ENCODE data around the gene FAM174A.
"Not testable (repeated sequence)": the region's sequence is repeated elsewhere in the genome, so short reads cannot be mapped to it uniquely, and the experiment has no call there.

The FAM174A gene

GRCh38 chr5:100576217-100576751 lies 41.1 kb downstream of the FAM174A start:
- no peak for DNase-seq

DNA sequence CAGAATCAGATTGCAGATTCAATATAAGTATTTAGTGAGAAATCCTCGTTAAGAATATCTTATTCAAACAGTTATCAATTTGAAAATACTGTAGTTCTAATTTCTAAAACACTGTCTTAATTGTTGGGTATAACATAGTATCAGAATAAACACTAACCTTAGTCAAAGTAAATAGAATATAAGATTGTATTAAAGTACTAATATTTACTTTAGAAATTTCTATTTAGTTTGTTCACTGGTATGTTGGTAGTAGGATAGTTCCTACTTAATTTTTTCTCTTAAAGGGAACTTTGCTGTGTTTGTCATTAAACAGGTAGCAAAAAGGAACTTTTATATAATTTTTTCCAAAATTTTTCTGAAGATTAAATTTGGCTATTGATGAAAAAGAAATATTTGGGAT lies 42.3 kb downstream of the FAM174A start:
- no peak for DNase-seq

- no peak for DNase-seq
These were observed 48.9 kb downstream of the FAM174A start for GRCh38 chr5:100584069-100584468.

DNA sequence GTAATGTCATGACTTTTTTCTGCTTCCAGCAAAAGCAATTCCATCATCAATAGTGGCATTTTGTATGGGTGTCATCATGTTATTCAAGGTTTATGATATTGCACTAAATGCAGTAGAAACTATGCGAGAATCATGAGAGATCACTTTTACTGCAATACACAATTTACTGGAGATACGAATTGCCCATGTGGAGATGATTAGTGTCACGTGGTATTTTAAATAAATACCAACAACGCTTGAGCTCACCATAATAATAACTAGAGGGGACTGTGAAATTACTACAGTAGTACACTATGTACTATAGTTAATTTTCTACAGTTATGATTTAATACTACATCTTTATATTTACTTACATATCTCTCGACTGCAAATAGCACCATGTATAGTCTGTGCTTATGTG lies 49.7 kb downstream of the FAM174A start:
- DNase-seq = no peak

DNA sequence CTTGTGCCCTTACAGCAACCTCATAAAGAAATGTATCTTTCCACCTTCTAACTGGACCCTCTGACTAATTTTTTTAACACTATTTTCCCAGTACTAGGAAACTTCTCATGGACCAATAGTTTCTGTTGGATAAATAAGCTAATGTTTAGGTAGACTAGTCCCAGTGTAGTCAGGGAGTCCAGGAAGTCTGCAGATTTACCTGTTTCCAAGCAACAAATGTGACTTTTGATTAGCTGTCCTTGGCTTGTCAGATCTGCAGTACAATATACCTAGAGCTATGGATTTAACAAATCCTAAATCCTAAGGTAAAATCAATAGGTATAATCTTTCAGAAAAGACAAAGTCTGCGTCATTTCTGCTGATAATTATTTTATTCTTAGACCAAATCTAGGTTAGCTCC lies 55.7 kb downstream of the FAM174A start:
- DNase-seq = no peak

DNA sequence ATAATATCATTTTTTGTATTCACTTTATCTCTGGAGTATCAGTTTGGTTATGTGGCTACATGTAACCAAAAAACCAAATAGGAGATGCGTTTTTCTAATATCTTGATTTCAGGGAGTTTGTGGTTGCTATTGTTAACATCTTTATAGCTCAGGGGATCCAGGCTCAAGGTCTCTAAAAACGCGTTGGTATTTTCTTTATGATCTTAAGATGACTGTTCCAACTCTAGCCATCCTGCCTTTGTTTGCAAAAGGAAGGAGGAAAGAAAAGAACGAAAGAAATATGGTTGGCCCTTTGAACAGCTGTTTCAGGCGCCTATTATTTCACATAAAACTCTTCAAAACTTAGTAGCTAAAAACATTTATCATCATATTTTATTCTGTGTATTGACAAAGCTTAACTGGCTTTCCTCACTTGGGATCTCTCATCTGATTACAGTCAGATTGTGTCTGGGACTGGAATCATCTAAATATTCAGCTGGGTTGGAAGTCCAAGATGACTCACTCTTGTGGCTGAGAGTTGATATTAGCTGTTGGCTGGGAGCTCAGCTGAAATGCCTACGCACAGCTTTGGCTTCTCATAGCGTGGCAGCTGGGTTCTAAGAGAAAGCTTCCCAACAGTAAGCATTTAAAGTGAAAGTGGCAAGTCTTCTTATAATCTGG lies 60.1 kb downstream of the FAM174A start:
- no peak for DNase-seq

GRCh38 chr5:100595812-100596173 lies 60.6 kb downstream of the FAM174A start:
- DNase-seq = no peak

DNA sequence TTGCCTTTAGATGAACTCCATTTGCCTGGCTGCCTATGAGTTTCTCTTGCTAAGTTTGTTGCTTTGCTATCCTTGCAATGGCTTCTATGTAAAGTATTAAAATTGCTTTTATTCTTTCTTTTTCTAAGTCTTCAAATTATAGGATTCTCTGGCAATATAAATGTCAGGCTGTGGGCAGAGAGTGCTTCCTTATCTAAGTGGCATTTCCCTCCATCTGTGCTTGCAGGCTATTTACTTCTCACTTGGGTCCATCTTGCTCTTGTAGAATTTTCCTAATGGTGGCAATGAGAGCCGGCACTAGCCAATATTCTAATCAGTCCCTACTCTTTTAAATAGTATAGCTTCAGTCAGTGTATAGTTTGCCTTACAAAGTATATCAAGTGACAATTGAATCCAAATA lies 63.3 kb downstream of the FAM174A start:
- DNase-seq = peak; percentile 16

DNA sequence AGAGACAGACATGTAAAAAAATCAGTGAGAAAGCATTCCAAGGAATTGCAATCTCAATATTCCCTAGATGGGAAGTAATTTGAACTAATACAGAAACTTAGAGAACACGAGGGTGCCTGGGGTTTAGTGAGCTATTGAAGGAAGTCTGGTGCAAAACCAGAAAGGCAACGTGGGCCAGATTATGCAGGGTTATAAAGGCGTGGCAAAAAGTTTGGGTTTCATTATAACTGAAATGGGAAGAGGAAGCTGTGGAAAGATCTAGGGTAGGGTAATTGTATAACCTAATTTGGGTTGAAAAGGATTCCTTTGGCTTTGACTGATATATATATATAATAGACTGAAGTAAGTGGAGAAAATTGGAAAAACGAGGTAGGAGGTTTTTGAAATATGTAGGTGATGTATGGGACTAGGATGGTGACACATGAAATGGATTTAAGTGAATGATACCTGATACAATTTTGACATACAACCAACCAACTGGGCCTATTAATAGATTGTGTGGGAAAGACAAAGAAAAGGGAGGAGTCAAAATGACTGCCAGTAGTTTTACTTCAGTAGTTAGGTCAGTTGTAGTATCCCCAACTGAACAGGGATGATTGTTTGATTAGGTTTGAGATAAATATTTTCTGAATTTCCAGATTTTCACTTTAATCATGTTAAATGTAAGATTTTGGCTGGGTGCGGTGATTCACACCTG lies 65.3 kb downstream of the FAM174A start:
- no peak for DNase-seq

GRCh38 chr5:100603141-100603540 lies 68.0 kb downstream of the FAM174A start:
- no peak for DNase-seq

DNA sequence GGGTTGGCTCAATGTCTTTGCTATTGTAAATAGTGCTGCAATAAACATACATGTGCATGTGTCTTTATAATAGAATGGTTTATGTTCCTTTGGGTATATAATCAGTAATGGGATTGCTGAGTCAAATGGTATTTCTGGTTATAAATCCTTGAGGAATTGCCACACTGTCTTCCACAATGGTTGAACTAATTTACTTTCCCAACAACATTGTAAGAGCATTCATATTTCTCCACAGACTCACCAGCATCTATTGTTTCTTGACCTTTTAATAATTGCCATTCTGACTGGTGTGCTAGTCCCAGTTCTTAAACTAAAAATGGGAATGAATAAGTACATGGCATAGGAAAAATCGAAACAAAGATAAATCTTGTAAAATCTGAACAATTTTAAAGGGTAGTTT lies 68.8 kb downstream of the FAM174A start:
- DNase-seq = not testable (repeated sequence)

DNA sequence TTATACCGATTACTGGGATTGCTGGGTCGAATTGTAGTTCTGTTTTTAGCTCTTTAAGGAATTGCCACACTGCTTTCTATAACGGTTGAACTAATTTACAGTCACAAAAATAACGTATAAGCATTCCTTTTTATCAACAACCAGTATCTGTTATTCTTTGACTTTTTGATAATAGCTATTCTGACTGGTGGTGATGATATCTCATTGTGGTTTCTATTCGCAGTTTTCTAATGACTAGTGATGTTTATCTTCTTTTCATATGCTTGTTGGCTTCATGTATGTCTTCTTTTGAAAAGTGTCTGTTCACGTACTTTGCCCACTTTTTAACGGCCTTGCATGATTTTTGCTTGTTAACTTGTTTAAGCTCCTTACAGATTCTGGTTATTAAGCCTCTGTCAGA lies 74.4 kb downstream of the FAM174A start:
- DNase-seq = no peak

- DNase-seq = no peak
These were observed 79.1 kb downstream of the FAM174A start for GRCh38 chr5:100614308-100614707.

- DNase-seq = no peak
These were observed 80.2 kb downstream of the FAM174A start for GRCh38 chr5:100615362-100615761.

GRCh38 chr5:100616291-100616690 lies 81.1 kb downstream of the FAM174A start:
- no peak for DNase-seq

GRCh38 chr5:100616981-100617380 lies 81.8 kb downstream of the FAM174A start:
- no peak for DNase-seq

GRCh38 chr5:100623719-100624118 lies 88.5 kb downstream of the FAM174A start:
- peak; percentile 71 for DNase-seq

- no peak for DNase-seq
These were observed 99.9 kb downstream of the FAM174A start for GRCh38 chr5:100634937-100635534.
